HL-60/S4 treated with retinoic acid at 250 ng/mL for 4 days and 3 days (cell line): ENCODE results near the gene S1PR4.
"Not testable (repeated sequence)": the region's sequence is repeated elsewhere in the genome, so short reads cannot be mapped to it uniquely, and the experiment has no call there.

Source experiments
- in situ Hi-C: fragments of 300-500 bp; cut with MboI; formaldehyde crosslinking; loops from 2 replicates; pipeline ENCODE4 v1.7.0; 2022; ENCODE audit warnings: low sequenced_read_pairs

The S1PR4 gene

GRCh38 chr19:3210347-3211017 is 31.9 kb downstream of the S1PR4 start:
- in situ Hi-C loops = no loop called here

GRCh38 chr19:3211191-3211590 is 32.6 kb downstream of the S1PR4 start:
- in situ Hi-C loops = no loop called here

- in situ Hi-C loops = no loop called here
These were observed 34.6 kb downstream of the S1PR4 start for GRCh38 chr19:3213159-3213558.

- in situ Hi-C loops = no loop called here
These were observed 38.3 kb downstream of the S1PR4 start for GRCh38 chr19:3216874-3217273.

- in situ Hi-C loops = no loop called here
These were observed 42.0 kb downstream of the S1PR4 start for GRCh38 chr19:3220576-3220975.

GRCh38 chr19:3221576-3221975 is 43.0 kb downstream of the S1PR4 start:
- in situ Hi-C loops = not testable (repeated sequence)

- in situ Hi-C loops = no loop called here
These were observed 44.1 kb downstream of the S1PR4 start for GRCh38 chr19:3222709-3223108.

- in situ Hi-C loops = no loop called here
These were observed 46.0 kb downstream of the S1PR4 start, which contains the start of gene CELF5 for GRCh38 chr19:3224346-3225168. TSS of gene CELF5 (plus strand) at chr19:3224661. CDS start at chr19:3224740, 79 bp downstream.

- in situ Hi-C loops = no loop called here
These were observed 46.6 kb downstream of the S1PR4 start for GRCh38 chr19:3225169-3225485.

GRCh38 chr19:3225677-3226093 is 47.1 kb downstream of the S1PR4 start:
- in situ Hi-C loops = no loop called here

- in situ Hi-C loops = no loop called here
These were observed 48.6 kb downstream of the S1PR4 start for GRCh38 chr19:3227054-3227626.

GRCh38 chr19:3229346-3229743 is 50.8 kb downstream of the S1PR4 start:
- in situ Hi-C loops = no loop called here
